Caco-2 (cell line): ENCODE data around the gene RASL10B. TPM values are rescaled to one million over a fixed set of nuclear protein-coding genes. Genes with fewer than 3 reads are reported as not detected.

Experiments
- BruUV-seq: library from RNA; stranded (reverse); fragments of 400-500 nt; replicated peaks from 2 replicates; lab custom pipeline; 2021; lab: Mats Ljungman, UMichigan
- CTCF ChIA-PET: fragments of 300-600 bp; sonication (Branson Sonifier 250); formaldehyde crosslinking; loops from one replicate; lab custom pipeline; 2022; ENCODE audit warnings: antibody characterized with exemption; lab: Charles Lee
- POLR2A ChIA-PET: fragments of 300-600 bp; sonication (Branson Sonifier 250); formaldehyde crosslinking; loops from one replicate; lab custom pipeline; 2022; ENCODE audit warnings: antibody characterized with exemption; lab: Charles Lee
- DNase-seq, 2 experiments: peaks; one replicate each; pipeline versions ENCODE4 v3.0.0 to v3.0.0-alpha.2; 2020 to 2022
- H3K27me3 ChIP-seq: replicated peaks from 2 replicates; pipeline ENCODE4 v1.6.0; 2011; ENCODE audit warnings: low read length; ENCODE audit not compliant: control insufficient read depth, insufficient read depth
- H3K36me3 ChIP-seq: 2 replicates; pipeline ENCODE4 v1.5.1; 2011; ENCODE audit warnings: low read length; ENCODE audit not compliant: control insufficient read depth, insufficient read depth
- H3K4me1 ChIP-seq: fragments of 250-450 bp; sonication (Bioruptor Pico); 2 replicates; pipeline ENCODE4 v1.5.1; 2020; ENCODE audit warnings: mild to moderate bottlenecking
- H3K4me3 ChIP-seq: 2 replicates; pipeline ENCODE4 v1.5.1; 2011; ENCODE audit warnings: low read depth, mild to moderate bottlenecking, control low read depth, low read length
- H3K9me3 ChIP-seq: fragments of 250-450 bp; sonication (Bioruptor Pico); 2 replicates; pipeline ENCODE4 v1.5.1; 2020; ENCODE audit warnings: mild to moderate bottlenecking, moderate library complexity
- H3K27ac Mint-ChIP-seq: one replicate; pipeline ENCODE4 v1.8.0; 2022; ENCODE audit warnings: mixed read lengths; ENCODE audit not compliant: unreplicated experiment
- H3K27me3 Mint-ChIP-seq: one replicate; pipeline ENCODE4 v1.8.0; 2022; ENCODE audit warnings: mixed read lengths; ENCODE audit not compliant: insufficient read depth, unreplicated experiment
- H3K36me3 Mint-ChIP-seq: one replicate; pipeline ENCODE4 v1.8.0; 2022; ENCODE audit warnings: mild to moderate bottlenecking, mixed read lengths; ENCODE audit not compliant: insufficient read depth, unreplicated experiment
- H3K4me1 Mint-ChIP-seq: one replicate; pipeline ENCODE4 v1.8.0; 2022; ENCODE audit warnings: low read depth, mixed read lengths; ENCODE audit not compliant: unreplicated experiment
- H3K4me3 Mint-ChIP-seq: one replicate; pipeline ENCODE4 v1.8.0; 2022; ENCODE audit warnings: mild to moderate bottlenecking, moderate library complexity, mixed read lengths; ENCODE audit not compliant: unreplicated experiment
- H3K9me3 Mint-ChIP-seq: one replicate; pipeline ENCODE4 v1.8.0; 2022; ENCODE audit warnings: mixed read lengths; ENCODE audit not compliant: unreplicated experiment
- CTCF ChIP-seq, 2 experiments: fragments of 200-600 bp in 1 of 2; IDR thresholded peaks; 1 replicate in 1 of 2; 2 replicates in 1 of 2; pipeline versions ENCODE4 v1.5.1 to v1.8.0; 2011 to 2022; ENCODE audit warnings: antibody characterized with exemption in 1 of 2, control low read depth in 1 of 2, inconsistent platforms in 1 of 2, low read depth in 1 of 2, low read length in 1 of 2, mild to moderate bottlenecking in 1 of 2, moderate library complexity in 1 of 2; ENCODE audit not compliant: insufficient read depth in 1 of 2, severe bottlenecking in 1 of 2, unreplicated experiment in 1 of 2
- intact Hi-C: fragments of 100-400 bp; cut with micrococcal nuclease; formaldehyde crosslinking; loops from one replicate; pipeline ENCODE4 v1.10.0; 2022; ENCODE audit not compliant: unreplicated experiment
- total RNA-seq: library from RNA; stranded (reverse); gene quantifications from 2 replicates; pipeline ENCODE4 v1.2.3, GENCODE V29; 2022

Gene RASL10B
- total RNA-seq, 1 experiment from 2014 or later: 13.3 TPM

DNA sequence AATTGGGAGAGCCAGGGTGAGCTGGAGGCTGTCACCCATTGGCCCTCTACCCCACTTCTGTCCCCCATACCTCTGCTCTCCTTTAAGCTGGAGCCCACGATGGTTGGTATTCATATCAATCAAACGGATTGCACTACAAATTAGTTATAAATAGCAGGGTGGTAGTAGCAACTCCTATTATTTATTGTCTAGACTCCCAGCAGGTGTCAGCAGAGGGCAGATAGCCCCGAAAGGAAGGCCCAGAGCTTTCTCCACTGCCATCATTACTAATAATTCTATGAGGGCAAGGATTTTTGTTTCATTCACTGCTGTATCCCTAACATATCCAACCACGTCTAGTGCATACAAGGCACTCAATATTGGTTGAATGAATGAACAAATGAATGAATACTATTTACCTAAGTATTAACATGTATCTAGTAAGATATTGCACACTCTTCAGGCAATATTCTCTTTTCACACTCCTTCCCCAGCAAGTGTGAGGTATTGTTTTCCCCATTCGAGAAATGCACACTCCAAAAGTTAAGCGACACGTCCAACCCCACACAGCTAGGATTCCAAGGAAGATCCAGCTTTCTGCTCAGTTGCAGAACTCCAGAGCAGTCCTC lies 35.6 kb downstream of the RASL10B start:
- intact Hi-C loops: no loop called here
- Histone ChIP-seq H3K27me3 (no peaks in the 10 kb centered on the region), H3K4me1 (peaks cover 8% of the 10 kb centered on the region), H3K4me3 (no peak overlapping the region), H3K9me3 (no peaks in the 10 kb centered on the region), H3K36me3 (no peaks in the 10 kb centered on the region)
- Mint-ChIP-seq H3K36me3 (no peaks in the 10 kb centered on the region), H3K27ac (no peak overlapping the region), H3K4me1 (peaks cover under 1% of the 10 kb centered on the region), H3K9me3 (no peaks in the 10 kb centered on the region), H3K27me3 (peaks cover 4% of the 10 kb centered on the region), H3K4me3 (no peak overlapping the region)
- CTCF ChIA-PET: interaction anchor here (0.7 to 1.2 kb wide), 4 partner anchors 22 to 61 kb away, joined by 3 to 8 read pairs (median 5); partner anchors contain the start of gene TAF15
- TF ChIP-seq CTCF (IDR thresholded peaks at IDR 0.05; ENCODE audit: insufficient read depth in 1 of 2, low read depth in 1 of 2, low read length in 1 of 2, severe bottlenecking in 1 of 2, unreplicated experiment in 1 of 2): peak; percentile 54 to 66
- POLR2A ChIA-PET: interaction anchor here (0.6 to 1.0 kb wide), 2 partner anchors 42 to 99 kb away, joined by 3 to 4 read pairs; partner anchors contain the start of gene TAF15
- BruUV-seq: no TSS peak
- DNase-seq: peak in 1 of 2 experiments; percentile 53

GRCh38 chr17:35768797-35769196 lies 37.4 kb downstream of the RASL10B start:
- H3K27ac Mint-ChIP-seq: no peak overlapping the region
- BruUV-seq: no TSS peak
- no peak overlapping the region for H3K4me3 Mint-ChIP-seq
- no peaks in the 10 kb centered on the region for H3K4me1 Mint-ChIP-seq
- ChIA-PET POLR2A (no interaction called here), CTCF (interaction anchor here (0.6 to 0.8 kb wide), 2 partner anchors 9 to 12 kb away, joined by 3 read pairs; no protein-coding TSS in a partner anchor)
- no peaks in the 10 kb centered on the region for H3K9me3 ChIP-seq
- no peaks in the 10 kb centered on the region for H3K36me3 ChIP-seq
- no peak for TF ChIP-seq CTCF (IDR thresholded peaks at IDR 0.05; ENCODE audit: insufficient read depth in 1 of 2, low read depth in 1 of 2, low read length in 1 of 2, severe bottlenecking in 1 of 2, unreplicated experiment in 1 of 2)
- no peaks in the 10 kb centered on the region for H3K27me3 ChIP-seq
- peaks cover 4% of the 10 kb centered on the region for H3K27me3 Mint-ChIP-seq
- no peaks in the 10 kb centered on the region for H3K36me3 Mint-ChIP-seq
- intact Hi-C loops: no loop called here
- no peak overlapping the region for H3K4me3 ChIP-seq
- peaks cover 5% of the 10 kb centered on the region; the same call in 1 of the 2 replicates for H3K4me1 ChIP-seq
- no peaks in the 10 kb centered on the region for H3K9me3 Mint-ChIP-seq
- DNase-seq: no peak

DNA sequence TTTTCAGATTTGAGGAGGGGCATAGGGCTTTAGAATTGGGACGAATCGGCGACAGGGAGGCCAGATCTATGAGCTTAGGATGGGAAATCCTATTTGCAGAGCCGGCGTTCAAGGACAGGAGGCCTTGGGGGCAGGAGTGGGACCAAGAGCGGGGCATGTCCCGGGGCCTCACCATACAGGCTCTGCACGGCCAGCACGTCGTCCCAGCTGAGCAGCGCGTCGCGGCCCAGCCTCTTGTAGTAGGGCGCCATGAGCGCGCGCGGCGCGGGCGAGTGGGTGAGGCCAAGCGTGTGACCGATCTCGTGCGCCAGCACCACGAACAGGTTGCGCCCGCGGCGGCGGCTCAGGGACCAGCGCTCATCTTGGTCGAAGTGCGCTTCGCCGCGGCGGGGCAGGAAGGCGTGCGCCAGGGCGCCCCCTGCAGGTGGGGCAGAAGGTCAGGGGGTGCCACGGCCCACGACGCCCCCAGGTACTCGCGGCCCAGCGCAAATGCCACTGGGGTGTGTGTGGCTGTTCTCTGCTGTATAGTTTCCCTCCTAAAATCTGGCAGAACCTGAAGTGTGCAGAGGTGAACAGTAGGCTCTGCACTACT lies 38.6 kb downstream of the RASL10B start:
- Mint-ChIP-seq H3K4me1 (no peaks in the 10 kb centered on the region), H3K9me3 (no peaks in the 10 kb centered on the region), H3K27me3 (peaks cover 4% of the 10 kb centered on the region), H3K4me3 (no peak overlapping the region), H3K27ac (no peak overlapping the region), H3K36me3 (no peaks in the 10 kb centered on the region)
- Histone ChIP-seq H3K36me3 (no peaks in the 10 kb centered on the region), H3K4me3 (no peak overlapping the region), H3K4me1 (peaks cover under 1% of the 10 kb centered on the region; the same call in 1 of the 2 replicates), H3K9me3 (no peaks in the 10 kb centered on the region), H3K27me3 (no peaks in the 10 kb centered on the region)
- TF ChIP-seq CTCF (IDR thresholded peaks at IDR 0.05; ENCODE audit: insufficient read depth in 1 of 2, low read depth in 1 of 2, low read length in 1 of 2, severe bottlenecking in 1 of 2, unreplicated experiment in 1 of 2): peak in 1 of 2 experiments; percentile 45
- ChIA-PET CTCF (interaction anchor here (1.9 kb wide), 1 partner anchor 39 kb away, joined by 10 read pairs; the partner anchor contains the start of gene TAF15), POLR2A (no interaction called here)
- intact Hi-C loops: no loop called here
- DNase-seq: no peak
- BruUV-seq: no TSS peak
